Measurements from ENCODE around the gene HSPA4L. TPM values are rescaled to one million over a fixed set of nuclear protein-coding genes. Genes with fewer than 3 reads are reported as not detected.

Gene HSPA4L
- total RNA-seq, 1 experiment from 2014 or later: 5.3 TPM

- Histone ChIP-seq H3K4me2 (ENCODE audit: insufficient read depth, insufficient read length, low read length) (no peak overlapping the region), H2BK20ac (ENCODE audit: low read depth, low read length, poor library complexity, severe bottlenecking) (no peak overlapping the region), H4K8ac (replicated peaks; ENCODE audit: insufficient read length, low read depth, low read length) (no peak overlapping the region), H3K27ac (ENCODE audit: insufficient read length, low read depth, low read length) (no peak overlapping the region), H3K79me1 (ENCODE audit: insufficient read depth, low read depth, low read length, poor library complexity, severe bottlenecking) (no peaks in the 10 kb centered on the region), H3K79me2 (ENCODE audit: insufficient read depth, low read length) (no peaks in the 10 kb centered on the region), H4K5ac (ENCODE audit: insufficient read length, low read depth, low read length) (no peak overlapping the region), H4K20me1 (ENCODE audit: control insufficient read depth, insufficient read depth, insufficient read length) (no peaks in the 10 kb centered on the region), H4K91ac (ENCODE audit: insufficient read length, low read depth, low read length) (no peak overlapping the region), H3K23ac (ENCODE audit: insufficient read length, low read depth, low read length) (no peak overlapping the region), H2BK120ac (ENCODE audit: low read depth, low read length, poor library complexity, severe bottlenecking) (no peak overlapping the region), H3K4ac (ENCODE audit: low read depth, low read length) (no peak overlapping the region), H3K14ac (ENCODE audit: insufficient read depth, low read length) (no peak overlapping the region), H2AK5ac (ENCODE audit: insufficient read length, low read length) (no peak overlapping the region), H2BK5ac (ENCODE audit: insufficient read length, low read length) (no peak overlapping the region), H3K18ac (ENCODE audit: insufficient read length, low read depth, low read length) (no peak overlapping the region), H3K23me2 (ENCODE audit: insufficient read length, low read depth, low read length, poor library complexity, severe bottlenecking) (no peaks in the 10 kb centered on the region), H3K27me3 (ENCODE audit: insufficient read depth, low read length) (no peaks in the 10 kb centered on the region), H3T11ph (ENCODE audit: low read length) (no peak overlapping the region), H3K9ac (ENCODE audit: extremely low read depth, insufficient read length, low read length) (no peak overlapping the region), H2AFZ (ENCODE audit: low read length) (no peak overlapping the region), H2BK15ac (ENCODE audit: low read depth, low read length) (no peak overlapping the region), H3K4me1 (ENCODE audit: insufficient read depth, low read length) (no peaks in the 10 kb centered on the region), H2BK12ac (ENCODE audit: insufficient read length, low read depth, low read length) (no peak overlapping the region), H3K56ac (ENCODE audit: insufficient read length, low read depth, low read length) (no peak overlapping the region), H3K9me3 (ENCODE audit: control insufficient read depth, low read depth, low read length) (no peaks in the 10 kb centered on the region)
- no peak overlapping the region; a peak in 1 of 7 replicates for H3K27ac Mint-ChIP-seq
- peaks cover 21 to 27% of the 10 kb centered on the region in 2 experiments for H3K9me3 Mint-ChIP-seq
- H3K4me3 Mint-ChIP-seq: no peak overlapping the region
- no CpG with 5 or more reads among the region's 2 CpGs for WGBS (ENCODE audit: extremely low coverage, insufficient read length, low lambda C conversion rate)
- H3K27me3 Mint-ChIP-seq (ENCODE audit: low read depth): no peaks in the 10 kb centered on the region; the same call in 1 of the 2 replicates
- peaks cover 3 to 13% (median 10%) of the 10 kb centered on the region in 3 experiments; a peak in 6 of 7 replicates for H3K36me3 Mint-ChIP-seq (ENCODE audit: insufficient read depth in 1 of 3, low read depth in 3 of 3)
- TF ChIP-seq CTCF (conservative IDR thresholded peaks at IDR 0.05): no peak
- no peak for DNase-seq
- H3K4me1 Mint-ChIP-seq: no peaks in the 10 kb centered on the region
Observed at GRCh38 chr4:127748957-127749356, 33.2 kb upstream of the HSPA4L start.
